Measurements from ENCODE around the gene UBAP1.
"Not testable (repeated sequence)": the region's sequence is repeated elsewhere in the genome, so short reads cannot be mapped to it uniquely, and the experiment has no call there.

The UBAP1 gene

GRCh38 chr9:34292552-34292951 lies 113.7 kb downstream of the UBAP1 start:
- no peak for DNase-seq
- Histone ChIP-seq H4K20me1 (ENCODE audit: insufficient read depth, low read length) (no peaks in the 10 kb centered on the region), H3K4me3 (ENCODE audit: low read length) (no peak overlapping the region), H3F3A (ENCODE audit: insufficient read depth, low read length) (no peaks in the 10 kb centered on the region), H3K27ac (ENCODE audit: low read length) (no peak overlapping the region), H3K9ac (ENCODE audit: low read length) (no peak overlapping the region), H3K27me3 (replicated peaks; ENCODE audit: insufficient read depth, low read length) (no peaks in the 10 kb centered on the region), H3K9me3 (replicated peaks; ENCODE audit: insufficient read depth, low read length) (no peaks in the 10 kb centered on the region), H3K4me2 (ENCODE audit: low read depth, low read length) (no peak overlapping the region), H3K79me2 (ENCODE audit: low read length) (no peaks in the 10 kb centered on the region), H2AFZ (ENCODE audit: low read length) (no peak overlapping the region), H3K9me2 (replicated peaks; ENCODE audit: insufficient read depth, low read length) (no peaks in the 10 kb centered on the region), H3K4me1 (ENCODE audit: low read length) (no peaks in the 10 kb centered on the region), H3K36me3 (replicated peaks; ENCODE audit: insufficient read depth, low read length) (no peaks in the 10 kb centered on the region)
- TF ChIP-seq CTCF (IDR thresholded peaks at IDR 0.05; ENCODE audit: low read length) (no peak), EZH2phosphoT487 (IDR thresholded peaks at IDR 0.05; ENCODE audit: low read length) (no peak), EZH2 (optimal IDR thresholded peaks at IDR 0.05; ENCODE audit: low read depth, low read length) (no peak)

DNA sequence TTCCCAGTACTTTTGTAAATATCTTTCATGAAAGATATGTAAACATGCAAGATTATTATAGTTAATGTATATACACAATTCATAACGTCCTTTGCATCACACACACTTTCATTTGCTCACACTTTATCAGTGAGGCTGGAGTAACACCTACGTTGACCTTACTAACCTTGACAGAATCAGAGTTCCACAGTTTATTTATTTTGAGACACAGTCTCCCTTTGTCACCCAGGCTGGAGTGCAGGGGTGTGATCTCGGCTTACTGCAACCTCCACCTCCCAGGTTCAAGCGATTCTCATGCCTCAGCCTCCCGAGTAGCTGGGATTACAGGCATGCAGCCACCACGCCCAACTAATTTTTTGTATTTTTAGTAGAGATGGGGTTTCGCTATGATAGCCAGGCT lies 122.2 kb downstream of the UBAP1 start:
- not testable (repeated sequence) for H3K9ac ChIP-seq (ENCODE audit: low read length); H3K36me3 ChIP-seq (replicated peaks; ENCODE audit: insufficient read depth, low read length); H3K4me3 ChIP-seq (ENCODE audit: low read length); H3K4me1 ChIP-seq (ENCODE audit: low read length); H3K9me2 ChIP-seq (replicated peaks; ENCODE audit: insufficient read depth, low read length); H2AFZ ChIP-seq (ENCODE audit: low read length); H3K79me2 ChIP-seq (ENCODE audit: low read length); H3K4me2 ChIP-seq (ENCODE audit: low read depth, low read length); H3F3A ChIP-seq (ENCODE audit: insufficient read depth, low read length); H3K9me3 ChIP-seq (replicated peaks; ENCODE audit: insufficient read depth, low read length); H4K20me1 ChIP-seq (ENCODE audit: insufficient read depth, low read length); H3K27me3 ChIP-seq (replicated peaks; ENCODE audit: insufficient read depth, low read length); H3K27ac ChIP-seq (ENCODE audit: low read length); DNase-seq
